Measurements from ENCODE around the gene FBXO36. TPM values are rescaled to one million over a fixed set of nuclear protein-coding genes. Genes with fewer than 3 reads are reported as not detected.

The FBXO36 gene
- total and polyA plus RNA-seq, 2 of the 13 experiments (the other 11 are each of a cell fraction or from before 2014, with no cell fraction given) = 2.8 TPM

DNA sequence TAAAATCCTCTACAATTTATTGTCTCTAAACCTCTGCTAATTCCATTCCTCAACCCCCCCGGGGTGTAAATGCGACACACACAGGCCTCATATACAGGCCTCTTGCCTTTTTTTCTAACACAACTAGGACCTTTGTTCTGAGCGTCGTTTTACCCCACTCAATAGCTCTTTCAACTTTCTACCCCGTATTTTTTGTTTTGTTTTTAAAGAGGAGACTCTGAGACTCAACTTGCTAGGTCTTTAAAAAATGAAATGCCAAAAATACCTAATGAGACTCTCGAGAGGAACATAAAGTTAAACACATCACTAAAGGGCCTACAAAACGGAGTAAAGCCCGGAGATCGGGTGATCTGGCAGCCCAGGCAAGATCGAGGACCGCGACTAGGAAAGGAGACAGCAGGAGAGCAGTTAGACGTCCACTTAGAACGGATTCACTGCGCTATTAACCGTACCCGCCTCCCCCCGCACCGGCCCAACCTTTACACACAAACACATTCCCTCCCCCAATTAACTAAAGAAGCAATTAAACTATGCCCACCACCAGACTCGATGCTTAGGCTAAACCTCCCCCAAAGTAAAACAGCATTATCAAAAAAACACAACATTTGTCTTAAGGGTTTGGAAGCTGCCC is 2.2 kb upstream of the FBXO36 start (continued):
- TF ChIP-seq ZBTB40 (IDR thresholded peaks at IDR 0.05) (no peak), ZBTB40 (CRISPR knock-in tag; IDR thresholded peaks at IDR 0.05) (peak; percentile 25; the same call in 1 of the 2 replicates), MXD1 (CRISPR knock-in tag; IDR thresholded peaks at IDR 0.05) (no peak), SETDB1 (CRISPR knock-in tag; IDR thresholded peaks at IDR 0.05; ENCODE audit: borderline replicate concordance) (no peak)
- TF ChIP-seq, protein P1, sequence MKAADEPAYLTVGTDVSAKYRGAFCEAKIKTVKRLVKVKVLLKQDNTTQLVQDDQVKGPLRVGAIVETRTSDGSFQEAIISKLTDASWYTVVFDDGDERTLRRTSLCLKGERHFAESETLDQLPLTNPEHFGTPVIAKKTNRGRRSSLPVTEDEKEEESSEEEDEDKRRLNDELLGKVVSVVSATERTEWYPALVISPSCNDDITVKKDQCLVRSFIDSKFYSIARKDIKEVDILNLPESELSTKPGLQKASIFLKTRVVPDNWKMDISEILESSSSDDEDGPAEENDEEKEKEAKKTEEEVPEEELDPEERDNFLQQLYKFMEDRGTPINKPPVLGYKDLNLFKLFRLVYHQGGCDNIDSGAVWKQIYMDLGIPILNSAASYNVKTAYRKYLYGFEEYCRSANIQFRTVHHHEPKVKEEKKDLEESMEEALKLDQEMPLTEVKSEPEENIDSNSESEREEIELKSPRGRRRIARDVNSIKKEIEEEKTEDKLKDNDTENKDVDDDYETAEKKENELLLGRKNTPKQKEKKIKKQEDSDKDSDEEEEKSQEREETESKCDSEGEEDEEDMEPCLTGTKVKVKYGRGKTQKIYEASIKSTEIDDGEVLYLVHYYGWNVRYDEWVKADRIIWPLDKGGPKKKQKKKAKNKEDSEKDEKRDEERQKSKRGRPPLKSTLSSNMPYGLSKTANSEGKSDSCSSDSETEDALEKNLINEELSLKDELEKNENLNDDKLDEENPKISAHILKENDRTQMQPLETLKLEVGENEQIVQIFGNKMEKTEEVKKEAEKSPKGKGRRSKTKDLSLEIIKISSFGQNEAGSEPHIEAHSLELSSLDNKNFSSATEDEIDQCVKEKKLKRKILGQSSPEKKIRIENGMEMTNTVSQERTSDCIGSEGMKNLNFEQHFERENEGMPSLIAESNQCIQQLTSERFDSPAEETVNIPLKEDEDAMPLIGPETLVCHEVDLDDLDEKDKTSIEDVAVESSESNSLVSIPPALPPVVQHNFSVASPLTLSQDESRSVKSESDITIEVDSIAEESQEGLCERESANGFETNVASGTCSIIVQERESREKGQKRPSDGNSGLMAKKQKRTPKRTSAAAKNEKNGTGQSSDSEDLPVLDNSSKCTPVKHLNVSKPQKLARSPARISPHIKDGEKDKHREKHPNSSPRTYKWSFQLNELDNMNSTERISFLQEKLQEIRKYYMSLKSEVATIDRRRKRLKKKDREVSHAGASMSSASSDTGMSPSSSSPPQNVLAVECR (CRISPR knock-in tag; IDR thresholded peaks at IDR 0.05; ENCODE audit: borderline replicate concordance) = peak; percentile 32; the same call in 1 of the 2 replicates
- TF ChIP-seq, protein P2, sequence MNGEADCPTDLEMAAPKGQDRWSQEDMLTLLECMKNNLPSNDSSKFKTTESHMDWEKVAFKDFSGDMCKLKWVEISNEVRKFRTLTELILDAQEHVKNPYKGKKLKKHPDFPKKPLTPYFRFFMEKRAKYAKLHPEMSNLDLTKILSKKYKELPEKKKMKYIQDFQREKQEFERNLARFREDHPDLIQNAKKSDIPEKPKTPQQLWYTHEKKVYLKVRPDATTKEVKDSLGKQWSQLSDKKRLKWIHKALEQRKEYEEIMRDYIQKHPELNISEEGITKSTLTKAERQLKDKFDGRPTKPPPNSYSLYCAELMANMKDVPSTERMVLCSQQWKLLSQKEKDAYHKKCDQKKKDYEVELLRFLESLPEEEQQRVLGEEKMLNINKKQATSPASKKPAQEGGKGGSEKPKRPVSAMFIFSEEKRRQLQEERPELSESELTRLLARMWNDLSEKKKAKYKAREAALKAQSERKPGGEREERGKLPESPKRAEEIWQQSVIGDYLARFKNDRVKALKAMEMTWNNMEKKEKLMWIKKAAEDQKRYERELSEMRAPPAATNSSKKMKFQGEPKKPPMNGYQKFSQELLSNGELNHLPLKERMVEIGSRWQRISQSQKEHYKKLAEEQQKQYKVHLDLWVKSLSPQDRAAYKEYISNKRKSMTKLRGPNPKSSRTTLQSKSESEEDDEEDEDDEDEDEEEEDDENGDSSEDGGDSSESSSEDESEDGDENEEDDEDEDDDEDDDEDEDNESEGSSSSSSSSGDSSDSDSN (CRISPR knock-in tag; IDR thresholded peaks at IDR 0.05) = peak; percentile 99
- TF ChIP-seq, protein P3, sequence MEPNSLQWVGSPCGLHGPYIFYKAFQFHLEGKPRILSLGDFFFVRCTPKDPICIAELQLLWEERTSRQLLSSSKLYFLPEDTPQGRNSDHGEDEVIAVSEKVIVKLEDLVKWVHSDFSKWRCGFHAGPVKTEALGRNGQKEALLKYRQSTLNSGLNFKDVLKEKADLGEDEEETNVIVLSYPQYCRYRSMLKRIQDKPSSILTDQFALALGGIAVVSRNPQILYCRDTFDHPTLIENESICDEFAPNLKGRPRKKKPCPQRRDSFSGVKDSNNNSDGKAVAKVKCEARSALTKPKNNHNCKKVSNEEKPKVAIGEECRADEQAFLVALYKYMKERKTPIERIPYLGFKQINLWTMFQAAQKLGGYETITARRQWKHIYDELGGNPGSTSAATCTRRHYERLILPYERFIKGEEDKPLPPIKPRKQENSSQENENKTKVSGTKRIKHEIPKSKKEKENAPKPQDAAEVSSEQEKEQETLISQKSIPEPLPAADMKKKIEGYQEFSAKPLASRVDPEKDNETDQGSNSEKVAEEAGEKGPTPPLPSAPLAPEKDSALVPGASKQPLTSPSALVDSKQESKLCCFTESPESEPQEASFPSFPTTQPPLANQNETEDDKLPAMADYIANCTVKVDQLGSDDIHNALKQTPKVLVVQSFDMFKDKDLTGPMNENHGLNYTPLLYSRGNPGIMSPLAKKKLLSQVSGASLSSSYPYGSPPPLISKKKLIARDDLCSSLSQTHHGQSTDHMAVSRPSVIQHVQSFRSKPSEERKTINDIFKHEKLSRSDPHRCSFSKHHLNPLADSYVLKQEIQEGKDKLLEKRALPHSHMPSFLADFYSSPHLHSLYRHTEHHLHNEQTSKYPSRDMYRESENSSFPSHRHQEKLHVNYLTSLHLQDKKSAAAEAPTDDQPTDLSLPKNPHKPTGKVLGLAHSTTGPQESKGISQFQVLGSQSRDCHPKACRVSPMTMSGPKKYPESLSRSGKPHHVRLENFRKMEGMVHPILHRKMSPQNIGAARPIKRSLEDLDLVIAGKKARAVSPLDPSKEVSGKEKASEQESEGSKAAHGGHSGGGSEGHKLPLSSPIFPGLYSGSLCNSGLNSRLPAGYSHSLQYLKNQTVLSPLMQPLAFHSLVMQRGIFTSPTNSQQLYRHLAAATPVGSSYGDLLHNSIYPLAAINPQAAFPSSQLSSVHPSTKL (CRISPR knock-in tag; IDR thresholded peaks at IDR 0.05) = 0 out of 2 replicates have a peak, but pooled peaks have one; percentile 14

Data from HepG2 (cell line).